Measurements from ENCODE around the gene NYAP2.

NYAP2 gene

DNA sequence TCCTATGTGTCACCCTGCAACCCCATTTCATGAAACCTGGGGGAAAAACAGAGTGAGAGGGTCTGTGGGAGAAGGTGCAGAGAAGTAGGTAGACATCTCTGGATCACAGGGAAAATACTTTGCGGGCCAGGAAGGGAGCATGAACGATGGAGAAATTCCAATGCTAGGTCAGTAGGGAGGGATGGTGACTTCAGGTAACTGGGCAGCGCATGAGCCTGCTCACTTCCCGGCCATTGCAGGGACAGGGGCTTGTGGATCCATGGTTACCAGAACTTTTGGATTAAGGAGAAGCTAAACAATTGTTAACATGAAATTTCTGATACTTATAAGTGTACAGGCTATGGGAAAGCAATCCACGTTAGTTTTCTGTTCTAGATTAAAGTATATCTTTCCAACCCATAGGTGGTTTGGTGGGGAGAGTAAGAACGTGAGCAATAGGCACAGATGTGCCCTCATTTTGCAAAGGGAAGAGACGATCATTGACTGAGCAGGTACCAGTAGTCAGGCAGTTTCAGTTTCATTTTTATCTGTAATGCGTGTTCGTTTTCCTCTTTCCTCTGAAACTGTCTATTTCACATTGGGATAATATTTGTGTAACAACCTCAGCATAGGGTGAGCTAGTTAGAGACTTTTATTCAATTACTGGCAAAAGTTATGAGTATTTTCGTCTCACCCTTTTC lies 65.0 kb downstream of the NYAP2 start:
- H3K27me3 ChIP-seq (ENCODE audit: insufficient read depth, poor library complexity, severe bottlenecking), result no peaks in the 10 kb centered on the region
- H3K27ac ChIP-seq (replicated peaks), result no peak overlapping the region
- TF ChIP-seq POLR2AphosphoS5 (IDR thresholded peaks at IDR 0.05; ENCODE audit: low read depth), result no peak
- no peak for TF ChIP-seq REST (IDR thresholded peaks at IDR 0.05; ENCODE audit: insufficient replicate concordance, low read depth)
- TF ChIP-seq GABPA (IDR thresholded peaks at IDR 0.05; ENCODE audit: low read depth), result no peak
- TF ChIP-seq CTCF (IDR thresholded peaks at IDR 0.05; ENCODE audit: insufficient read depth, low read length), result no peak
- no peak for TF ChIP-seq SPI1 (IDR thresholded peaks at IDR 0.05; ENCODE audit: borderline replicate concordance, low read depth)
- no peak for DNase-seq (ENCODE audit: low read depth in 1 of 2, low spot score in 1 of 2)
- H3K4me3 ChIP-seq (replicated peaks; ENCODE audit: insufficient read depth, low read length), result no peak overlapping the region; the same call in 1 of the 2 replicates

DNA sequence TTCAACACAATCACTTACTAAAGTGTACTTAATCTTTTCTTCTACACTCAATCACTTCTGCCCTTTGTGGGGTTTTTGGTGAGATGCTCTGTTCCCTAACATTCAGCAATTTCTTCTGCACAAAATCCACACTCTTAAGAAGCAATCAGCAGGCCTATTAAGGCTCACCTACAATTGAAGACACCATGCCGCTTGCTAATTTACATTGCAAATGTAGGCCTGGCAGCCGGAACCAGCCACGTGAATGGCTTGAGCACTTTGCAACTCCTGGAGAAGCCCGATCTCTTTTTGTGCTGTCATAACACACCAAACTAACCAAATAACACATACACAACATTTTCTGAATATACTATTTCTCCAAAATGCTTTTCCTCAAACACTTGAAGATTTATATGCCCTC lies 66.3 kb downstream of the NYAP2 start:
- no peak overlapping the region for H3K4me3 ChIP-seq (replicated peaks; ENCODE audit: insufficient read depth, low read length)
- DNase-seq (ENCODE audit: low read depth in 1 of 2, low spot score in 1 of 2), result no peak
- no peak for TF ChIP-seq POLR2AphosphoS5 (IDR thresholded peaks at IDR 0.05; ENCODE audit: low read depth)
- no peak for TF ChIP-seq REST (IDR thresholded peaks at IDR 0.05; ENCODE audit: insufficient replicate concordance, low read depth)
- TF ChIP-seq GABPA (IDR thresholded peaks at IDR 0.05; ENCODE audit: low read depth), result no peak
- no peak for TF ChIP-seq SPI1 (IDR thresholded peaks at IDR 0.05; ENCODE audit: borderline replicate concordance, low read depth)
- no peak for TF ChIP-seq CTCF (IDR thresholded peaks at IDR 0.05; ENCODE audit: insufficient read depth, low read length)
- H3K27ac ChIP-seq (replicated peaks), result no peak overlapping the region
- no peaks in the 10 kb centered on the region for H3K27me3 ChIP-seq (ENCODE audit: insufficient read depth, poor library complexity, severe bottlenecking)

- H3K27me3 ChIP-seq (ENCODE audit: insufficient read depth, poor library complexity, severe bottlenecking), result no peaks in the 10 kb centered on the region
- H3K27ac ChIP-seq (replicated peaks), result peak overlapping the region; percentile 19; the same call in 1 of the 2 replicates
- no peak for TF ChIP-seq GABPA (IDR thresholded peaks at IDR 0.05; ENCODE audit: low read depth)
- TF ChIP-seq REST (IDR thresholded peaks at IDR 0.05; ENCODE audit: insufficient replicate concordance, low read depth), result no peak
- TF ChIP-seq POLR2AphosphoS5 (IDR thresholded peaks at IDR 0.05; ENCODE audit: low read depth), result no peak
- no peak for TF ChIP-seq CTCF (IDR thresholded peaks at IDR 0.05; ENCODE audit: insufficient read depth, low read length)
- TF ChIP-seq SPI1 (IDR thresholded peaks at IDR 0.05; ENCODE audit: borderline replicate concordance, low read depth), result no peak
- H3K4me3 ChIP-seq (replicated peaks; ENCODE audit: insufficient read depth, low read length), result no peak overlapping the region
- peak in 1 of 2 experiments; percentile 2 for DNase-seq (ENCODE audit: low read depth in 1 of 2, low spot score in 1 of 2)
These were observed 67.5 kb downstream of the NYAP2 start for GRCh38 chr2:225466891-225467604.

Data from HL-60 (cell line).